CD1c-positive myeloid dendritic cell (primary cell): Measurements from ENCODE around the gene ARHGAP45.

Experiments
- DNase-seq: peaks from one replicate; pipeline ENCODE4 v3.0.0-alpha.2; 2016; ENCODE audit errors: extremely low spot score

Gene ARHGAP45

GRCh38 chr19:1131718-1132551 is 65.0 kb downstream of the ARHGAP45 start:
- peak; percentile 96 for DNase-seq

- DNase-seq = peak; percentile 27
Measured at GRCh38 chr19:1132552-1133383, 65.8 kb downstream of the ARHGAP45 start.

- DNase-seq = peak; percentile 54
Measured at GRCh38 chr19:1133471-1133929, 66.5 kb downstream of the ARHGAP45 start.

GRCh38 chr19:1134431-1134830 is 67.5 kb downstream of the ARHGAP45 start:
- DNase-seq = no peak

GRCh38 chr19:1135454-1135853 is 68.5 kb downstream of the ARHGAP45 start:
- DNase-seq = no peak

GRCh38 chr19:1136201-1136600 is 69.2 kb downstream of the ARHGAP45 start:
- DNase-seq = no peak
